Dedifferentiated amniotic fluid mesenchymal stem cell (primary cell): ENCODE results near the gene ALKBH4.
"Not testable (repeated sequence)": the region's sequence is repeated elsewhere in the genome, so short reads cannot be mapped to it uniquely, and the experiment has no call there.

Source experiments
- DNase-seq: peaks from one replicate; pipeline ENCODE4 v3.0.0-alpha.2; 2016; ENCODE audit errors: extremely low spot score

ALKBH4 gene, protein sequence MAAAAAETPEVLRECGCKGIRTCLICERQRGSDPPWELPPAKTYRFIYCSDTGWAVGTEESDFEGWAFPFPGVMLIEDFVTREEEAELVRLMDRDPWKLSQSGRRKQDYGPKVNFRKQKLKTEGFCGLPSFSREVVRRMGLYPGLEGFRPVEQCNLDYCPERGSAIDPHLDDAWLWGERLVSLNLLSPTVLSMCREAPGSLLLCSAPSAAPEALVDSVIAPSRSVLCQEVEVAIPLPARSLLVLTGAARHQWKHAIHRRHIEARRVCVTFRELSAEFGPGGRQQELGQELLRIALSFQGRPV

DNA sequence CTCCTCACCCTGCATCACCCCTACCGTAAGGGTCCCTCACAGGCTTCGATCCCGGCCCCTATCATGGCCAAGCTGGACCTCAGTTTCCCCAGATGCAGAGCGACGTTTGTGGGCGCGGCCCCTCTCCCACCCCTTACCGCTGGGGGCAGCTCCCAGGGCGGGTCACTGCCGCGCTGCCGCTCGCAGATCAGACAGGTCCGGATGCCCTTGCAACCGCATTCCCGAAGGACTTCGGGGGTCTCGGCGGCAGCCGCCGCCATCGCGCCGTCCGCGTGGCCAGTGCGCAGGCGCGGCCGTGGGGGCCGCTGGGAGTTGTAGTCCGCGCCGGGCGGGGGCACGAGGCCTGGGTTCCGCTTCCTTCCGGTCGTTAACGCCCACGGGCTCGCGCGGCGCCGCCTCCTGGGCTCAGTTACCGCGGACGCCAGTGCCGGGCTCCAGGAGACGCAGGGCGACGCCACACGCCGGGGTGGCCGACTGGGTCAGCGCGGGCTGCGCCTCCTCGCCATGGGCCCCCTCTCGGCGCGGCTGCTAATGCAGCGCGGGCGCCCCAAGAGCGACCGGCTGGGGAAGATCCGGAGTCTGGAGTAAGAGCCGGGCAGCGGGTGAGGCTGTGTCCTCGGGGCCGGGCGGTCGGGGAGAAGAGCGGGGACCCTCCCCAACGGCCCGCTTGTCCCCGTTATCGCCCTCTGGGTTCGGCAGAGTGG is at the start of gene ALKBH4, which contains the start of gene LRWD1:
Gene ALKBH4 (minus strand): TSS at position 287 of the 704 bp plus-strand sequence. CDS start 27 bp downstream, at position 260.
Gene LRWD1 (plus strand): TSS at position 408 of the 704 bp plus-strand sequence. CDS start 97 bp downstream, at position 505.
- DNase-seq, result peak; percentile 87

DNA sequence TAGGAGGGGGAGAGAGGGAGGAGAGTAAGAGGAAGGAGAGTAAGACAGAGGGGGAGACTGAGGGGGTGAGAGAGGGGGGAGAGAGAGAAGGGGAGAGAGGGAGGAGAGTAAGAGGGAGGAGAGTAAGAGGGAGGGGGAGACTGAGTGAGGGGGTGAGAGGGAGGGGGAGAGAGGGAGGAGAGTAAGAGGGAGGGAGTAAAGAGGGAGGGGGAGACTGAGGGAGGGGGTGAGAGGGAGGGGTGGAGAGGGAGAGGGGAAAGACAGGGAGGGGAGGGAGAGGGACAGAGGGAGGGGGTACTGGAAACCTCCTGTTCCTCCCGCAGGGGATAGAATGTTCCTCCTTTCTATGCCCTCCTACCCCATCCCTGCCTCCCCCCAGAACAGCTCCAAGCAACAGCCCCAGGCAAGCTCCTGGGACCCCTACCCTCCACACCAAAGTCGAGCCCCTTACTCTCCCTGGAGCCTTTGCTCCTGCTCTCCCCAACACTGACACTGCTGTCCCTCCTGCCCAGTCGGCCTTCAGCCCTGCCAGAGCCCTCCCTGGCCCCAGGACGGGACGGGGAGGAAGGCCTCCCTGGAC is 48.1 kb upstream of the ALKBH4 start:
- peak; percentile 36 for DNase-seq

DNA sequence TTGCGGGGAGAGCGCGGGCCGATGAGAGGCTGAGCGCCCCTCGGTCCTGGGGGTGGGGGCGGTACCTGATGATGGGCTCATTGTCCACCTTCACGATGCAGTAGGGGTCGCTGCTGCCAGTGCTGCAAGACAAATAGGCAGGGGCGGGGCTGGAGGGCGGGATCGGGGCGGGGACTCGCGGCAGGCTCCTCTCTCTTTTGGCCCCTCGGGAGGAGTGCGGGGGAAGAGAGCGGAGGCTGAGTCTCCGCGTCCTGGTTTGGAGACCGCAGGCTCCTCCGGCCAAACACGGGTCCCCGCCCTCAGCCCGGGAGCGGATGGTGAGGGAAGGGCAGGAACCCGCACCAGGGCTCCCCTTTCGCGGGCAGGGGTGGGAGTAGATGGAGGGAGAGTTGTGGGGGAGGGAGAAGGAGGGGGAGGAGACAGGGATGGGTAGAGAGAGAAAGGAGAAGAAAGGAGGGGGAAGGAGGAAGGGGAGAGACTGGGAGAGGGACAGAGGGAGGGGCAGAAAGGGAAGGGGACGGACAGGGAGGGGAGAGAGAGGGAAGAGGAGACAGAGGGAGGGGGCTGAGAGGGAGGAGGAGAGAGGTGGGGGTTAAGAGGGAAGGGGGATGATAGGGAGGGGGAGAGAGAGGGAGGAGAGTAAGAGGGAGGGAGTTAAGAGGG is 47.3 kb upstream of the ALKBH4 start:
- not testable (repeated sequence) for DNase-seq

DNA sequence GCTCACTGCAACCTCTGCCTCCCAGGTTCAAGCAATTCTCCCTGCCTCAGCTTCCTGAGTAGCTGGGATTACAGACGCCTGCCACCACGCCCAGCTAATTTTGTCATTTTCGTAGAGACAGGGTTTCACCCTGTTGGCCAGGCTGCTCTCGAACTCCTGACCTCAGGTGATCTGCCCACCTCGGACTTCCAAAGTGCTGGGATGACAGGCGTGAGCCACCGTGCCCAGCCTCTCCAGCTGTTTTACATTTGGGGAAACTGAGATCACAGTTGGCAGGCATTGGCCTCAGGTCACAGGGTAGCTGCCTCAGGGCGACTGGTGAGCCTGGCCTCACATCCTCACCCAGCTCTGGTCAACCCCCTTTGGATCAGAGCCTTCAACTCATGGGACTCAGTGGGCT is 45.9 kb upstream of the ALKBH4 start:
- DNase-seq, result not testable (repeated sequence)

DNA sequence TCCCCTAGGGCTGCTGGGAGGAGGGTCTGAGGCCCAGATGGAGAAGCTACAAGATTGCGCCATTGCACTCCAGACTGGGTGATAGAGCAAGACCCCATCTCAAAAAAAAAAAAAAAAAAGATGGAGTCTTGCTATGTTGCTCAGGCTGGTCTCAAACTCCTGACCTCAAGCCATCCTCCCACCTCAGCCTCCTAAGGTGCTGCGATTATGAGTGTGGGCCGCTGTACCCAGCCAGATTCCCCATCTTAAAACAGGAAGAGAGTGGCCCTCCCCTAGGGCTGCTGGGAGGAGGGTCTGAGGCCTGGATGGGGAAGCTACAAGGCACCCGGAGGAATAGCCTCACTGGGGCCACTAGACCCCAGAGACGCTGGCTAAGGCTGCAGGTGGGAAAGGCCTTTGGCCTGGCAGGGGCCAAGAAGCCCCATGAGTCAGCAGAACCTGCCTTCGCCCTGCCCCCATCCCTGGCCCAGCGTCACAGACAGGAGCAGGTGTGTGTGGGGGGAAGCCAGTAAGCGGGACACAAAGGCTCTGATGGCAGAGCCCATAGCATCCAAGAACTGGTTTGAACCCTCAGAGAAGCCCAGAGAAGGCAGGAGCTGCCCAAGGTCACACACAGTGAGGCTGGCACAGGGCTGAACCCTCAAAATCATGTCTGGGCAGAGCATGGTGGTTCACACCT is 42.9 kb upstream of the ALKBH4 start:
- not testable (repeated sequence) for DNase-seq

DNA sequence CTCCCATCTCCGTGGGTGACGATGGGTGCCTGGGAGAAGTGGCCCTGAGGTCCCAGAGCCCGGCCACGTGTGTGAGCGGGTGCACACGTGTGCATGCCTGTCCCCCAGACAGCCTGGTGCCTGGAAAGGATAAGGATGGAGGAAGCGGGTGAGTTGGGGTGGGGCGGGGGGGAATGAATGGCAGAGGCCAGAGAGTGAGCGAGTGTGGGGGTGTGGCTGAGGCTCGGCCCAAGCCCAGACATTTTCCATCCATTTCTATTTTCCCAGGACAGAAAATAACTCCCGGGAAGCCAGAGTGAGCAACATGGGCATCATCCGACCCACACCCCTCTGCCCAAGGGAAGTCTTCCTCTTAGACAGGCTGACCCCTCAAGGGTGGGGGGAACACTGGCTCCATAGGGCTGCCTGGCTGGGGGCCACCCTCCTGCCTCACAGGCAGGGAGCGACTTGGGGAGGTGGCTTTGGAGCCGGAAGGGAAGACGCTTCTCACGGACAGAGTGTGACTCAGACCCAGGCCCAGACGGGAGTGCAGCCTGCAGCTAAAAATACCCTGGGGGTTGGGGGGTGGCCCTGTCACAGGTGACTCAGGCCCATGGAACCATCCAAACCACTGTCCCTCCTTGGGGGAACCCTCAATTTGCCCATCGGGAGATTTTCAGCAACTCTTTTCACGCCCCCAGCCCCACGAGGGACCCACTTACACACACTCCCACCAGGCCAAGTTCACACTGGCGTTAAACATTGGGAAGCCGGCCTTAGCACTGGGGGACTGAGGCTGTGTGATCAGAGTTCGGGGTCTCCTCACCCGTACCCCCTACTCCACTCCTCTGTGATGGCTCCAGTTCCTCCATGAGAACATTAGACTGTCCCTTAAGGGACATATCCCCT is 40.9 kb upstream of the ALKBH4 start:
- not testable (repeated sequence) for DNase-seq

DNA sequence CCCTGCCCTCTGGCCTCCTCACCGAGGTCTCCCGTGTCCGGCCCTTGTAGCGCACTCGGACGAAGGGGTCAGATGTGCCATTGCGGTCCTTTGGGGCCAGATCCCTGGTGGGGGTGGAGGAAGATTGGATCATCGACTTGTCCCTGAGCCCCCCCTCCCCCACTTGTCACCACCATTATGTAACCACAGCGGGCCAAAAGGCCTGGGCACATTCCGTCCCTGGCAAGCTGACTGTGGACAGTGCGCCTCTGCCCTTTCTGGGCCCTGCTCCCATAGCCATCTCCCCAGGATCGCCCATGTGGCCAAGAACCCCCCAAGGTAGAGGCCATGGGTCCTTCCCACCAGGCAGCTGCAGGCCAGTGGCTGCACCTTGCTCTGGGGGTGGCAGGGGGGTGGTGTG is 38.5 kb upstream of the ALKBH4 start:
- not testable (repeated sequence) for DNase-seq

DNA sequence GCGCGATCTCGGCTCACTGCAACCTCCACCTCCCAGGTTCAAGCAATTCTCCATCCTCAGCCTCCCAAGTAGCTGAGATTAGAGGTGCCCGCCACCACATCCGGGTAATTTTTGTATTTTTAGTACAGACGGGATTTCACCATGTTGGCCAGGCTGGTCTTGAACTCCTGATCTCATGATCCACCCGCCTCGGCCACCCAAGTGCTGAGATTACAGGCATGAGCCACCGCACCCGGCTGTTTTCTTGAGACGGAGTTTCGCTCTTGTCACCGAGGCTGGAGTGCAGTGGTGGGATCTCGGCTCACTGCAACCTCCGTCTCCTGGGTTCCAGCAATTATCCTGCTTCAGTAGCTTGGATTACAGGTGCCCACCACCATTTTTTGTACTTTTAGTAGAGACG is 33.7 kb upstream of the ALKBH4 start:
- DNase-seq, result not testable (repeated sequence)

DNA sequence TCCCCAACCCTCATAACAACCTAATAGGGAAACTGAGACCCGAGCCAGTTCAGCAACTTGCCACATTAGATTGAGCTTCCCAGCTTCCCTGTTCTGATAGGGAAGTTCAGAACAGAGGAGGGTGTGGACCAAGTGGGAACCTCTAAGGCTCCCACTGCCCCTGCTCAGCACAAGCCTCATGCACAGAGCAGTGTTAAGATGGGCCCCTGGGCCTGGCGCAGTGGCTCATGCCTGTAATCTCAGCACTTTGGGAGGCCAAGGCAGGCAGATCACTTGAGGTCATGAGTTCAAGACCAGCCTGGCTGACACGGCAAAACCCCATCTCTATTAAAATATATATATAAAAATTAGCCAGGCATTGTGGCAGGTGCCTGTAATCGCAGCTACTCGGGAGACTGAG is 32.6 kb upstream of the ALKBH4 start:
- DNase-seq, result not testable (repeated sequence)

DNA sequence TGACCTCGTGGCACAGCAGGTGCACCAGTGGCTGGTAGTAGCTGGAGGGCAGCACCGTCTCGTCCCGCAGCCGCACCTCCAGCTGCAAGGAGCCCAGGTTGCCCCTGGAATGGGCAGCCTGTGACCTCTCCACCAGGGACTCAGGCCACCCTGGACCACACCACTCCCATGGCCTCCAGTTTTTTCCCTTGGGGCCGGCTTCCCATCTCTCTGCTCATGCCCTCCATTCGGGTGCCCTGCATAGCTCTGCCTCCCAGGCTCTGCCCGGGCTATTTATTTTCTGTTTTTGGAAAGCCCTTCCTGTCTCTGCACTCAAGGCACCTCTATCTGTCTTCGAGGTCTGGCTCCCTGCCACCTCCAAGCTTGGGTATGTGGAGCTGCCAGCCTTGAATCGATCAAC is 32.2 kb upstream of the ALKBH4 start:
- not testable (repeated sequence) for DNase-seq

DNA sequence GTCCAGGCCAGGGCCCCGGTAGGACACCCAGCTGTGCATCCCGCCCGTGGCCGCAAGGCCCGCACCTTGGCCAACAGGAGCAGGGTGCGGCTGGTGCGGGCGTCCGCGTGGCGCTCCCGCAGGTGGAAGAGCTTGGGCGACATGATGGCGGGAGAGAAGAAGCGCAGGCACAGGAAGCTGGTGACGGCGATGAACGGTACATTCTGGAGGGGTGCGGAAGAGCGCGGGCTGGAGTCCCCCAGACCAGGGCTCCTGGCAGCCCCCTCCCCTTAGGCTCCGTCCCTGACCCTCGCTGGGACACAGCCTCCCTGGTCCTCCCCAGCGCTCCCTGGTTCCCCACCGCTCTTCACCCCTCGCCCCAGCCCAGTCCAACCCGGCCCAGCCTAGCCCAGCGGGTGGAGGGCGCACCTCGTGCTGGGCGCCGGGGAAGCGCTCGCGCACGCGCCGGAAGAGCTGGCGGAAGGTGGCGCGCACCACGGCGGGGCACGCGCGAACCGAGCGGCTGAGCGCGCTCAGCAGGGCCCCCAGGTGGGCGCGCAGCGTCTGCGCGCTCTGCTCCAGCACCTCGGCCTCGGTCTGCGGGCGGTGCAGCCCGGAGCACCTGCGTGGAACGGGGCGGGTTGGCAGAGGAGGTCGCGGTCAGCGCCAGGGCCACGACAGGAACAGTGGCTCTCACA is 29.9 kb upstream of the ALKBH4 start:
- DNase-seq, result not testable (repeated sequence)

DNA sequence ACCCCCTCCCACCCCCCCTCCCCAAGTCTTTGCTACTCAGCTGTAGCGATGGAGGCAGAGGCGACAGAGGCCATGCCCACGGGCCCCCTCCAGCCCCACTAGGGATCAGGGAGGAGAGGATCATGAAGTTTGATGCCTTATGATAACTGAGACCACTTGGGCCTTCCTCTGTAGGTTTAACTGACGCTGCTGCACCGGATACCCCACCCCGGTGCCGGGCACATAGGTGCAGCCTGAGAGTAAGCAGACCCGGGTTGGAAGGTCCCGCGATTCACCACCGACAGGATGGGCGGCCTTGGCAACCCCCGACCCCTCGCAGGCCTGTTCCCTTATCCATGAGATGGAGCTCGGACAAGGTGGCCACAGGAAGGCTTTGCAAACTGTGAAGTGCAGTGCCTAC is 29.4 kb upstream of the ALKBH4 start:
- DNase-seq, result not testable (repeated sequence)

DNA sequence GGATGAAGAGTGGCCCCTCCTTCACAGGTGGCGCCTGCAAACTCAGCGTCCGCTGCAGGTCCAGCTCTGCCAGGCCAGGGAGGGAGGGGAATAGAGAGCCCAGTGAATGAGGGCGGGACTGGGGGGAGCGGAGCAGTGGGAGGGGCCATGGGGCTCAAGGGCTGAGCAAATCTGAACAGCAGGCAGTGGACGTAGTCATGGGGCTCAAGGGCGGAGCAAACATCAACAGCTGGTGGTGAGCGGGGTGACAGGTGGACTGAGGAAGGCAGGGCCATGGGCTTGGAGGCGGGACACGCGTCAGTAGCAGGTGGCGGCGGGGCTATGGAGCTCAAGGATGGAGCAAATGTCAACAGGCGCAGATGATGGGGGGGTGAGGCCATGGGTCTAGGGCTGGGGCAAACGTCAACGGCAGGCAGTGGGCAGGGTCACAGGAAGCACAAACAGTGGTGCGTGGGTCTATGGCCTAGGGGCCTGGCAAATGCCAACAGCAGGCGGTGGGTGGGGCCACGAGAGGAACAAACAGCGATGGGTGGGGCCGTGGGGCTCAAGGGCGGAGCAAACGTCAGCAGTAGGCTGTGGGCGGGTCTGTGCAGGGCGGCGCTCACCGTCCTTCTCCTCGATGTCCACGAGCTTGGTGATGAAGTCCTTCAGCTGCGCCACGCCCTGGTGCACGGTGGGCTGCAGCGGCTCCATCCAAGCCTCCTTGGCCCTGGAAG is 28.7 kb upstream of the ALKBH4 start:
- DNase-seq, result not testable (repeated sequence)

DNA sequence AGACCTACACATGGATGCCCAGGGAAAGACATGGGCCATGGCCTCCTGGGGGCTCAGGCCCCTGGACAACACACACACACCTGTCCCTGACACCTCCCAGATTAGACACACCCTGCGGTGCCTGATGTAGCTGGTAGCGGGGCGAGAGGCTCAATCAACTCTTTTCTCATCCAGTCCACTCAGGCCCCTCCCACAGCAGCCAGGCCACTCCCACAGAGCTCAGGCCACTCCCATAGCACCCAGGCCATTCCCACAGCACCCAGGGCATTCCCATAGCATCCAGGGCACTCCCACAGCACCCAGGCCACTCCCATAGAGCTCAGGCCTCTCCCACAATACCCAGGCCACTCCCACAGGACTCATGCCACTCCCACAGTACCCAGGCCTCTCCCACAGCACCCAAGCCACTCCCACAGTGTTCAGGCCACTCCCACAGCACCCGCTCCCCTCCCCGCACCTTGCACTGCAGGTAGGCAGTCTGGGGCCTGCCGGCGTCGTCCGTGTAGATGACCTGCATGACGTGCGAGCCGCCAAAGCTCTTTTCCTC is 25.9 kb upstream of the ALKBH4 start:
- not testable (repeated sequence) for DNase-seq

DNA sequence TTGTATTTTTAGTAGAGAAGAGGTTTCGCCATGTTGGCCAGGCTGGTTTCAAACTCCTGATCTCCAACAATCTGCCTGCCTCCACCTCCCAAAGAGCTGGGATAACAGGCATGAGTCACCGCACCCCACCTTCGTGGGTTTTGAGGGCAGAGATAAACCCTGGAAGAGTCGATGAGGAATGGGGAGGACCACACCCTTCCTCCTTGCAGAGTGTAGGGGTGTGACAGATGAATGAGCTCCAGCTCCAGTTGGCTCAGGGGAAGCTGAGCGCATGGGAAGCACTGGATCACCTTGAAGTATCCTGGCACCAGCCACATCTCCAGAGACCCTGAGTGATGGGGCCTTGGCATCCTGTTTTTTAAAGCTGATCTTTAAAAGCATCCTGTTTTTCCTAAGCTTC is 19.7 kb upstream of the ALKBH4 start:
- not testable (repeated sequence) for DNase-seq

DNA sequence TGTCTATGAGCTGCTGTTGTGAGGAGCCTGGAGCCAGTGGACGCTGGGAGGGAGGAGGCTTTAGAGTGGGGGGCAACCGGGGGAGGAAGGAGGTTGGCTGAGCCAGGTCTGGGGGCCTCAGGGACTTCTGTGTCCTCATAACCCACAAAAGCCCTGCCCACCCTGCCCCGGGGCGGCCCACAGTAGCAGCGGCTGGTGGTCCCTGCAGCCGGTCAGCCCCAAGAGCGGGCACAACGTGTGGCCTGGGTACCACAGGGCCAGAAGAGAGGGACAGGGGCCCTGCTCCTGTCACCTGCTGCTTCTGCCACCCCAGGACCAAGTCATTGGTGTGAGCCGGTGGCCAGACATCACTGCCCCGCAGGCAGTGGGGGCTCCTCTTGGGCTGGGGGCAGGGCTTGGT is 17.3 kb upstream of the ALKBH4 start:
- not testable (repeated sequence) for DNase-seq

DNA sequence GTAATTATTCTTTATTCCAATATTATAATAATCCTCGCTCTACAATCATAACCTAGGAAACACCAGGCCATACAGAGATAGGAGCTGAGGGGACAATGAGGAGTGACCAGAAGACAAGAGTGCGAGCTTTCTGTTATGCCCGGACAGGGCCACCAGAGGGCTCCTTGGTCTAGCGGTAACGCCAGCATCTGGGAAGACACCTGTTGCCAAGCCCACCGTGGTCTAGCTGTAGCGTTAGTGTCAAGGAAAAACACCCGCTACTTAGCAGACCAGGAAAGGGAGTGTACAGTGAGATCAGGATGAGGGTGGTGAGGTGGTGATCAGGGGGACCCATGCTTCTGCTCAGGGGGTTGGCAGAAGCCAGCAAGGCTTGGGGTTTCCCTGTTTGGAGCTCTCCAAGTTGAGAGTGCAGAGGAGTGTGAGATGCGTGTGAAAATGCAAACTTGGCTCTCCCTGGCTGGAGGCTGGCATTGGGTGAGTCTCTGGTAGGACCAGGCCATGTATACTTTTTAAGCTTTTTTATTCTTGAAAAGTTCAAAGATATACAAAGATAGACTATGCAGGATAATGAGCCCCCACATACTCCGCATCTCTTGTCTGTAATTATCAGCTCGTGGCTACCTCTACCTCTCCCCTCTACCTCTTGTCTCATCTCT is 15.4 kb upstream of the ALKBH4 start:
- not testable (repeated sequence) for DNase-seq

DNA sequence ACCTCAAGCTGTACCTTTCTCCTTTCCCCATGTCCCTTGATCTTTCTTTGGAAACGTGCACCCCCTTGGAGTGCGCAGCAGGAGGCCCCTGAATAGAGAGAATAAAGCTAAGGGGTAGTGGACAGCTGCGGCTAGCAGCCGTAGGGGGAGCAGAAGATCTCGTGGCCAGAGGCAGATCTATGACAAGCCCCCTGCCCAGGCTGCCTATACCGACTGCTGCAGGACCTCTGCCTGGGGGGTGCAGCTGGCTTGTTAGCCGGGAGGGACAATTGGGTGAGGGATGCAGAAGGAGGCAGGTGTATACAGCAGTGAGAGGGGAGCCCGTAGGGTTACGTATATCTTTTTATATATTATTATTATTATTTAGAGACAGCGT is 14.5 kb upstream of the ALKBH4 start:
- not testable (repeated sequence) for DNase-seq
